HG03571 (cell line): ENCODE measurements around the gene DIPK2A.
A peak's percentile ranks its signal among the peaks of the same experiment; 100 is the strongest.

Experiments
- ATAC-seq: cut with Tn5 transposase; IDR thresholded peaks from one replicate; pipeline ENCODE4 v1.9.1; 2021; ENCODE audit not compliant: unreplicated experiment

Gene DIPK2A

GRCh38 chr3:143974271-143975238, 2.9 kb downstream of the DIPK2A start:
- ATAC-seq: no peak

- no peak for ATAC-seq
These were observed 4.0 kb downstream of the DIPK2A start for GRCh38 chr3:143975554-143976152.

GRCh38 chr3:143977341-143978262, 6.0 kb downstream of the DIPK2A start:
- ATAC-seq: peak; percentile 39

- no peak for ATAC-seq
These were observed 6.6 kb downstream of the DIPK2A start for GRCh38 chr3:143978263-143978631.

- no peak for ATAC-seq
These were observed 7.4 kb downstream of the DIPK2A start for GRCh38 chr3:143979041-143979440.

- no peak for ATAC-seq
These were observed 8.2 kb downstream of the DIPK2A start for GRCh38 chr3:143979813-143980212.

GRCh38 chr3:143988306-143988705, 16.7 kb downstream of the DIPK2A start:
- no peak for ATAC-seq

- ATAC-seq: no peak
These were observed 17.8 kb downstream of the DIPK2A start for GRCh38 chr3:143989461-143989860.

- no peak for ATAC-seq
These were observed 20.1 kb downstream of the DIPK2A start for GRCh38 chr3:143991713-143992112.

- ATAC-seq: no peak
These were observed 26.6 kb downstream of the DIPK2A start for GRCh38 chr3:143998266-143998665.

- ATAC-seq: no peak
These were observed 31.4 kb downstream of the DIPK2A start for GRCh38 chr3:144003051-144003450.

GRCh38 chr3:144010371-144010770, 38.7 kb downstream of the DIPK2A start:
- ATAC-seq: no peak

- no peak for ATAC-seq
These were observed 39.7 kb downstream of the DIPK2A start for GRCh38 chr3:144011251-144011799.

GRCh38 chr3:144015133-144015532, 43.5 kb downstream of the DIPK2A start:
- no peak for ATAC-seq

- ATAC-seq: no peak
These were observed 47.2 kb downstream of the DIPK2A start for GRCh38 chr3:144018776-144019175.
